Mesenchymal stem cell (in vitro differentiated cells and primary cell): ENCODE data around the gene CLTB.

Source experiments
- DNase-seq: peaks from one replicate; pipeline ENCODE4 v3.0.0-alpha.2; 2013
- H2AFZ ChIP-seq: one replicate; pipeline ENCODE4 v1.6.1; 2013; ENCODE audit warnings: low read depth, mild to moderate bottlenecking, control low read depth, inconsistent platforms, low read length, moderate library complexity
- H2AK5ac ChIP-seq: 2 replicates; pipeline ENCODE4 v1.6.1; 2013; ENCODE audit warnings: low read length, moderate library complexity, mild to moderate bottlenecking, inconsistent platforms; ENCODE audit not compliant: severe bottlenecking
- H2BK120ac ChIP-seq: one replicate; pipeline ENCODE4 v1.6.1; 2013; ENCODE audit warnings: low read depth, mild to moderate bottlenecking, inconsistent platforms, low read length, moderate library complexity
- H2BK12ac ChIP-seq, 2 experiments: one replicate each; pipeline ENCODE4 v1.6.1; 2013; ENCODE audit warnings: inconsistent platforms in 2 of 2, low read length in 2 of 2, mild to moderate bottlenecking in 2 of 2, moderate library complexity in 2 of 2, control low read depth in 1 of 2
- H2BK15ac ChIP-seq: one replicate; pipeline ENCODE4 v1.6.1; 2013; ENCODE audit warnings: mild to moderate bottlenecking, low read depth, inconsistent platforms; ENCODE audit not compliant: poor library complexity, severe bottlenecking
- H2BK5ac ChIP-seq: 2 replicates; pipeline ENCODE4 v1.6.1; 2013; ENCODE audit warnings: low read depth, mild to moderate bottlenecking, low read length, control low read depth, inconsistent platforms; ENCODE audit not compliant: poor library complexity, severe bottlenecking
- H3K14ac ChIP-seq, 2 experiments: one replicate each; pipeline ENCODE4 v1.6.1; 2013; ENCODE audit warnings: inconsistent platforms in 2 of 2, low read length in 2 of 2, control low read depth in 1 of 2, mild to moderate bottlenecking in 1 of 2, moderate library complexity in 1 of 2
- H3K18ac ChIP-seq, 2 experiments: one replicate each; pipeline ENCODE4 v1.6.1; 2013; ENCODE audit warnings: inconsistent platforms in 2 of 2, low read length in 2 of 2, control low read depth in 1 of 2, low read depth in 1 of 2, mild to moderate bottlenecking in 1 of 2
- H3K23ac ChIP-seq, 2 experiments: one replicate each; pipeline ENCODE4 v1.6.1; 2013; ENCODE audit warnings: inconsistent platforms in 2 of 2, low read length in 2 of 2, mild to moderate bottlenecking in 2 of 2, moderate library complexity in 2 of 2, control low read depth in 1 of 2
- H3K27ac ChIP-seq: 2 replicates; pipeline ENCODE4 v1.5.1; 2013; ENCODE audit warnings: mild to moderate bottlenecking, moderate library complexity, low read length, control low read depth, inconsistent platforms; ENCODE audit not compliant: poor library complexity, severe bottlenecking
- H3K27me3 ChIP-seq, 2 experiments: 2 replicates each; pipeline versions ENCODE4 v1.6.1 to v1.7.0; 2013; ENCODE audit warnings: low read length in 2 of 2, mild to moderate bottlenecking in 2 of 2, moderate library complexity in 2 of 2, control low read depth in 1 of 2, inconsistent platforms in 1 of 2; ENCODE audit not compliant: control insufficient read depth in 1 of 2, insufficient read depth in 1 of 2
- H3K36me3 ChIP-seq, 2 experiments: 2 replicates each; pipeline versions ENCODE4 v1.6.1 to v1.7.0; 2013; ENCODE audit warnings: low read length in 2 of 2, control low read depth in 1 of 2, inconsistent platforms in 1 of 2, low read depth in 1 of 2, mild to moderate bottlenecking in 1 of 2; ENCODE audit not compliant: insufficient read depth in 2 of 2, control insufficient read depth in 1 of 2
- H3K4ac ChIP-seq, 2 experiments: one replicate each; pipeline ENCODE4 v1.6.1; 2013; ENCODE audit warnings: inconsistent platforms in 2 of 2, low read length in 2 of 2, mild to moderate bottlenecking in 2 of 2, moderate library complexity in 2 of 2, control low read depth in 1 of 2, low read depth in 1 of 2
- H3K4me1 ChIP-seq: 2 replicates; pipeline ENCODE4 v1.6.1; 2013; ENCODE audit warnings: low read depth, low read length, control low read depth; ENCODE audit not compliant: control insufficient read depth, insufficient read depth
- H3K4me2 ChIP-seq: 2 replicates; pipeline ENCODE4 v1.6.1; 2013; ENCODE audit warnings: low read length, mild to moderate bottlenecking, inconsistent platforms; ENCODE audit not compliant: poor library complexity, severe bottlenecking
- H3K4me3 ChIP-seq, 2 experiments: 2 replicates each; pipeline versions ENCODE4 v1.5.1 to v1.7.0; 2013; ENCODE audit warnings: low read length in 2 of 2, mild to moderate bottlenecking in 2 of 2, control low read depth in 1 of 2, low read depth in 1 of 2; ENCODE audit not compliant: insufficient read depth in 1 of 2
- H3K79me1 ChIP-seq: replicated peaks from 2 replicates; pipeline ENCODE4 v1.6.1; 2013; ENCODE audit warnings: mild to moderate bottlenecking, control low read depth, low read length, inconsistent platforms; ENCODE audit not compliant: poor library complexity, severe bottlenecking
- H3K9ac ChIP-seq: 2 replicates; pipeline ENCODE4 v1.7.0; 2013; ENCODE audit warnings: mild to moderate bottlenecking, low read length, moderate library complexity
- H3K9me3 ChIP-seq: 2 replicates; pipeline ENCODE4 v1.7.0; 2013; ENCODE audit warnings: mild to moderate bottlenecking, low read length; ENCODE audit not compliant: control insufficient read depth
- H4K8ac ChIP-seq: one replicate; pipeline ENCODE4 v1.6.1; 2013; ENCODE audit warnings: inconsistent platforms, mild to moderate bottlenecking, low read length, moderate library complexity
- H4K91ac ChIP-seq: one replicate; pipeline ENCODE4 v1.6.1; 2013; ENCODE audit warnings: mild to moderate bottlenecking, low read length, inconsistent platforms
- WGBS: methylation state at CpG from one replicate; pipeline ENCODE4 v1.1.7; 2013; ENCODE audit warnings: mixed read lengths; 5-methylcytosine and 5-hydroxymethylcytosine counted together

CLTB gene

DNA sequence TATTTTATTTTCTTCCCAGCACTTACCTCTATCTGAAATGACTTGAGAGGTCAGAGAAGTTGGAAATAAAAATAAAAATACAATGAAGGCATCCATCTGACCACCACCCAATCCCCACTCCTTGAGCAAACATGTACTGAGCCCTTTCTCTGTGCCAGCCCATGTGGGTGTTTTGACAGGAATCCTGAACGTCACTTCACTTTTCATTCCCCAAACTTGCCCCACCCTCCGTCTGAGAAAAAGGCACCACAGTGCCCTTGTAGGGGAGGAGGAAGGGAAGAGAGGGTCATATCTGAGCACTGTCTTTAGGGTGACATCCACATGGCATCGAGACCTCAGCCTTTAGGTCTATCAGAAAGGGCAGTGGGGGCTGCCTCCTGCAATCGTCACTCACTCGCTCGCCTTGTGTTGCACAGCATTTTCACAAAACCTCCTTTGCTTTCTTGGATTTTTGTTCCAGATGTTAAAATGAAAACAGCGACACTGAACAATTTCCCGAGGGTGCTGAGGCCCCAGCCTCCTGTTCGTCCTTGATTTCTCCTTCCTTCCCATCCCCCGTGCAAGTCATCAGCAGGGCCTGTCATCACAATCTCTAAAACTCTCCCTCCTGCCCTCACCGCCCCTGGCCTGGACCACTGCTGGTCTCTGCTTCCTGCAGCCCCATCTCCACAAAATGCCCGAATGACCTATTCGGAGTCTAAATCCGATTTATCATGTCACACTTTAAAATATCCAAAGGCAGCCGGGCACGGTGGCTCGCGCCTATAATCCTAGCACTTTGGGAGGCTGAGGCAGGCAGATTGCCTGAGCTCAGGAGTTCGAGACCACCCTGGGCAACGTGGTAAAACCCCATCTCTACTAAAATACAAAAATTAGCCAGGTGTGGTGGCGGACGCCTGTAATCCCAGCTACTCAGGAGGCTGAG lies 14.8 kb downstream of the CLTB start:
- Histone ChIP-seq H3K4me1 (peaks cover 4% of the 10 kb centered on the region), H3K79me1 (peaks cover 33% of the 10 kb centered on the region)
- WGBS: 92% methylated on average over 19 of the region's 22 CpGs

DNA sequence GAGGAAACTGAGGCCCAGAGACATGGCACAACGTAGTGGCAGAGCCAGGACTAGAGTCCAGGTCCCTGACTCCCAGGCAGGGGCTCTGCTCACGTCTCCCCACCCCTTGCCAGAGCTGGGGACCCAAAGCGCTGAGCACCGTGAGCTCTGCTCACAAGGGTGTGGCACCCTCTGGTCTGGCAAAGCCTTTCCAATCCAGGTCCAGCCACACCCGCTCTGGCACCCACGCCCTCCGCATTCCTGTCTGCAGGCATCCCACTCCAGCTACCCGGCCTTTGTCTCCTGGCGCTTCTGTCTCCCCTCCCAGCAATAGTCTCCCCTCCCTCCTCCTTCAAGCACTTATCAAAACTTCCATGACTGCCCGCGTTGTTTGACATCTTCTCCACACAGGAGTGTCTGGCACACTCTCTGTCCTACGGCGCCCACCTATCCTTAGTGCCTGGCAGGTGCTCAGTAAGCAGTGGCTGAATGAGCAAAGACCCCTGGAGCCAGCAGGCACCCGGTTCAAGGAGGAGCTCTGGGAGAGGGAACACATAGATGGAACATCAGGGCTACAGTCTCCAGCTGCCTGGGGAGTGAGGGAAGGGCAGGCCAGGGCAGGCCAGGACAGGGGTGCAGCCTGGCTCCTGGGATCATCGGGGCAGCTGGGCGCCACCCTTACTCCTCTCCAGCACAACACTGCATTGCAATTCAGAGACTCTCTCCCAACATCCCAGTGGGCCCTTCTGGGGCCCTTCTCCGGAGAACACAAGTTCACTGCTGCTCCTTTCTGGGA lies 15.8 kb downstream of the CLTB start:
- DNase-seq: no peak
- no peak overlapping the region for H2BK12ac ChIP-seq
- H3K14ac ChIP-seq: no peak overlapping the region
- H3K23ac ChIP-seq: no peak overlapping the region
- no peak overlapping the region for H2AK5ac ChIP-seq
- H2BK120ac ChIP-seq: no peak overlapping the region
- H3K9me3 ChIP-seq: no peaks in the 10 kb centered on the region
- no peak overlapping the region for H3K4ac ChIP-seq
- no peak overlapping the region for H4K91ac ChIP-seq
- no peak overlapping the region for H2BK5ac ChIP-seq
- no peak overlapping the region for H2BK15ac ChIP-seq
- peaks cover 21 to 34% of the 10 kb centered on the region in 2 experiments for H3K36me3 ChIP-seq
- peaks cover 28% of the 10 kb centered on the region for H3K79me1 ChIP-seq
- H3K27ac ChIP-seq: no peak overlapping the region
- H3K27me3 ChIP-seq: no peaks in the 10 kb centered on the region
- no peak overlapping the region for H4K8ac ChIP-seq
- no peak overlapping the region for H3K4me3 ChIP-seq
- no peak overlapping the region for H2AFZ ChIP-seq
- H3K4me1 ChIP-seq: peaks cover 9% of the 10 kb centered on the region
- no peak overlapping the region for H3K9ac ChIP-seq
- H3K18ac ChIP-seq: no peak overlapping the region
- 92% methylated on average over 17 of the region's 17 CpGs for WGBS
- no peak overlapping the region for H3K4me2 ChIP-seq

More for the DNA sequence above, 14.8 kb downstream of the CLTB start:
- H2AFZ ChIP-seq: no peak overlapping the region
- no peak overlapping the region for H3K14ac ChIP-seq
- H3K18ac ChIP-seq: no peak overlapping the region
- no peak overlapping the region for H3K23ac ChIP-seq
- H4K8ac ChIP-seq: no peak overlapping the region
- H3K36me3 ChIP-seq: peaks cover 24 to 43% of the 10 kb centered on the region in 2 experiments
- H3K27ac ChIP-seq: no peak overlapping the region
- no peak overlapping the region for H2BK15ac ChIP-seq
- no peak overlapping the region for H2BK12ac ChIP-seq
- no peak overlapping the region for H2BK120ac ChIP-seq
- no peak overlapping the region for H3K4me2 ChIP-seq
- no peak overlapping the region for H2AK5ac ChIP-seq
- no peaks in the 10 kb centered on the region for H3K27me3 ChIP-seq
- no peak for DNase-seq
- H3K4me3 ChIP-seq: no peak overlapping the region
- H2BK5ac ChIP-seq: no peak overlapping the region
- no peak overlapping the region for H4K91ac ChIP-seq
- no peak overlapping the region for H3K9ac ChIP-seq
- no peaks in the 10 kb centered on the region for H3K9me3 ChIP-seq
- H3K4ac ChIP-seq: no peak overlapping the region

GRCh38 chr5:176397736-176398420 lies 18.5 kb downstream of the CLTB start:
- Histone ChIP-seq H4K8ac (no peak overlapping the region), H2BK120ac (no peak overlapping the region), H3K4ac (no peak overlapping the region), H2BK12ac (no peak overlapping the region), H3K23ac (no peak overlapping the region), H2BK15ac (peak overlapping the region; percentile 50), H3K18ac (no peak overlapping the region), H2BK5ac (no peak overlapping the region), H2AFZ (no peak overlapping the region), H3K4me3 (no peak overlapping the region), H3K4me1 (peaks cover 11% of the 10 kb centered on the region), H3K79me1 (peaks cover 24% of the 10 kb centered on the region), H2AK5ac (no peak overlapping the region), H3K9me3 (no peaks in the 10 kb centered on the region), H3K27ac (no peak overlapping the region), H4K91ac (no peak overlapping the region), H3K9ac (no peak overlapping the region), H3K27me3 (no peaks in the 10 kb centered on the region), H3K4me2 (no peak overlapping the region), H3K36me3 (peaks cover 36 to 46% of the 10 kb centered on the region in 2 experiments), H3K14ac (no peak overlapping the region)
- DNase-seq: no peak
- WGBS: 98% methylated on average over 18 of the region's 18 CpGs
